HG03039 (cell line): ENCODE data around the gene ANKRD52.

Experiments used
- ATAC-seq: cut with Tn5 transposase; IDR thresholded peaks from one replicate; pipeline ENCODE4 v1.9.1; 2021; ENCODE audit warnings: mild to moderate bottlenecking, moderate library complexity; ENCODE audit not compliant: unreplicated experiment

The ANKRD52 gene

DNA sequence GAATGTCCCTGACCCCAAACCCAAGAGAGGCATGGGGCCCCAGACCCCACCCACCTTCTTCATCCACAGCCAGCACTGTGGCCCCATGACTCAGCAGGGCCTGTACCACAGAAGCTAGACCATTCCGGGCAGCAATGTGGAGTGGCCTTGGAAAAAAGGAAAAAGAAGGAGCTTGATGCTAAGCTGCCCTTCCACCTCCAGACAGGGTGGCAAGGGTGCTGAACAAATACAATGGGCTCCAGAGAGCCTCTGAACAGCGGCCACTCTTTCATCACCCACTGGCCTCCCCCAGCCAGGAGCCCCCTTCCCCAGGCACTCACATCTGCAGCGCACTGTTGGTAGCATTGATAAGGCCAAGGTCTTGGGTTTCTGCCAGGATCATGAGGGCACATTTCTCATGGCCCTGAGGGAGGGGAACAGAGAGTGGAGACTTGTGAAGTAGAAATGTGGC is 14.4 kb downstream of the ANKRD52 start:
- no peak for ATAC-seq

DNA sequence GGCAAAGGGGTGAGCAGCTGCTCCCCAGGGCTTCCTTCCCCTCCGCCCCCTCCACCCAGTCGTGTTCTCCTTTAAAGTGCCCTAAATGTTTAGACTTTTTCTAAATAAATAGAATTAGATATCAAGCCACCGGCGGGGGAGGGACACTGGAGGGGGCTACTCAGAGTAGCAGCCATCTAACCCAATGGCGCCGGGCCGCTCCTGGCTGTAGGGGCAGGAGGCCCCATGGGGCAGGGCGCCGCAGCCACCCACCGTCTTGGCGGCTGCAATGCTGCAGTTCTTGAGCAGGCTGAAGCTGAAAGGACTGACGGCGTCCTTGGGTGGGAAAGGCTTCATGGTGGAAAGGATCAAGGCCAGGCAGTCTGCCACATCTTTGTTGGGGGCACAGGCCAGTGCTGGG is 15.2 kb downstream of the ANKRD52 start:
- no peak for ATAC-seq

DNA sequence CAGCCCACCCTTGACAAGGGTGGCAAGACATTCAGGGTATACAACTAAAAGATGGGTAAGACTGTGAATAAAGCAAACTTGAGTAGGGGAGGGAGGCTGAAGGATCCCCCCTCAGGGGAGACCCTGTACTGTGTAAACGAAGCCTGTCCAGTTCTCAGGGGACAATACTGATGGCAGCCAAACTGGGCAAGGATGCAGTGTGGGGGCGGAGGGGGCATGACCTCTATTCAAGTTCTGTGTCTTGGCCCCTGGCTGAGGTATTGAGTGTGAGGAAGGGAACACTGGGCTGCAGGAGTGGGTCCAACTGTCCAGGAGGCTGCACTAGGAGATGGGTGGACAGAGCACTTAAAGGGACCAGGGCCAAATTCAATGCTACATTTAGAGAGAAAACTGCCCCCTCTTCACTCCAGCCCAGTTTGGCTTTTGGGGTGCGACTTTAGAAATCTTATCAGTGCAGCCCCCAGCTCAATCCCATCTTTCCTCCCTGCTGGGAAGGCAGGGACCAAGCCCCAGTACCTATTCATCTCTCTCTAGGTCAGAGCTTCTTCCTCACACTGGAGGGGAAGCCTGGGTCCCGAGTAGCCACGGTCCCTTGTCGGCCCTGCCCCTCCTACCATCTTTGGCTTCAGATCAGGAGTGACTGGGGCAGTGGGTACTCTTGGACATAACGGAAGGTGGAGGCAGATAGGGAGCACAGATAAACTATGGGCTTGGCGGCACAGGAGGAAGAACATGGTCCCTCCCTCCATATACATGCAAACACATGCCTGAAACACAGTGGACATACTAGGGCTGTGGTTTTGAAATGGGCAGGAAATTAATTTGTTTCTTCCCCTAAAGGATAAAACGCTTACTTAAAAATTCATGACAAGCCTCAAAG is 16.5 kb downstream of the ANKRD52 start:
- ATAC-seq: no peak

DNA sequence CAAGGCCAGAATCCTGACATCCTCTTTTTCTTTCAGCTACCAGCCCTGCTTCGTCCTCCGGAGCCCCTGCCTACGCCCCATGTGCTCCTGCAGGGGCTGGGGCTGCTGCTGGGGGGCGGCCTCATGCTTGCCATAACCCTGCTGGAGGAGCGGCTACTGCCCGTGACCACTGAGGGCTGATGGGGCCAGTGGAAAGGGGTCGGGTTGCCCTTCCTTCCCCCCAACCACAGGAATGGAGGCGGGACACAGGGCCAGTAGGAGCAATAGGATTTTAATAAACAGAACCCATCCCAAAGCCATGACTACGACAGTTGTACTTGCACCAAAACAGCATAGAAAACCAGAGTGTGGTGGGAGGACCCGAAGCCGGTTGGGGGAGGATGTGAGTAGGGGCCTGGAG is 20.6 kb downstream of the ANKRD52 start:
- no peak for ATAC-seq

DNA sequence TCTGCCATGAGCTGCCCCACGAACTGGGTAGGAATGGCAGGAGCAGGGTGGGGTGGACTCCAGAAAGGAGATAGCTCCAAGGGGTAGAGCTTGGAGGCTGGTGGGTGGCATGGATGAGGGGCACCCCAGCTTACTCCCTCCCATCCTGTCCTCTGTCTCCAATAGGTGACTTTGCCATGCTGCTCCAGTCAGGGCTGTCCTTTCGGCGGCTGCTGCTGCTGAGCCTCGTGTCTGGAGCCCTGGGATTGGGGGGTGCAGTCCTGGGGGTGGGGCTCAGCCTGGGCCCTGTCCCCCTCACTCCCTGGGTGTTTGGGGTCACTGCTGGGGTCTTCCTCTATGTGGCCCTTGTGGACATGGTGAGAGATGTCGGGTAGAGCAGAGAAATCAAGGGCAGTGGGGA is 21.2 kb downstream of the ANKRD52 start:
- no peak for ATAC-seq

DNA sequence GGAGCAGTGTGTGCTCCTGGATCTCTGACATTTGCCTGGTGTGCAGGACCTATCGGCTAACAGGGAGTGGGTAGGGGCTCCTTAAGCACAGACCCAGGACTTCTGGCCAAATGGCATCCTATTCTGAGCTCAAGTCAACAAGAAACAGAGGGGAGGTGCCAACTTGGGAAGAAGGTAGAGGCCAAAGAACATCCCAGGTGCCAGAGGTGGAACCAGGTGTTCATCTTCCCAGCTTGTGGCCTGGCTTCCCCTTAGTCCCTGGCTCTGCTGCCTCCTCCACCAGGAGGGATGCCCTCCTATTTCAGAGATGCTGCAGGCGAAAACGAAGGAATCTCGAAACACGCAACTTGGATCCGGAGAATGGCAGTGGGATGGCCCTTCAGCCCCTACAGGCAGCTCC is 22.1 kb downstream of the ANKRD52 start:
- ATAC-seq: no peak

DNA sequence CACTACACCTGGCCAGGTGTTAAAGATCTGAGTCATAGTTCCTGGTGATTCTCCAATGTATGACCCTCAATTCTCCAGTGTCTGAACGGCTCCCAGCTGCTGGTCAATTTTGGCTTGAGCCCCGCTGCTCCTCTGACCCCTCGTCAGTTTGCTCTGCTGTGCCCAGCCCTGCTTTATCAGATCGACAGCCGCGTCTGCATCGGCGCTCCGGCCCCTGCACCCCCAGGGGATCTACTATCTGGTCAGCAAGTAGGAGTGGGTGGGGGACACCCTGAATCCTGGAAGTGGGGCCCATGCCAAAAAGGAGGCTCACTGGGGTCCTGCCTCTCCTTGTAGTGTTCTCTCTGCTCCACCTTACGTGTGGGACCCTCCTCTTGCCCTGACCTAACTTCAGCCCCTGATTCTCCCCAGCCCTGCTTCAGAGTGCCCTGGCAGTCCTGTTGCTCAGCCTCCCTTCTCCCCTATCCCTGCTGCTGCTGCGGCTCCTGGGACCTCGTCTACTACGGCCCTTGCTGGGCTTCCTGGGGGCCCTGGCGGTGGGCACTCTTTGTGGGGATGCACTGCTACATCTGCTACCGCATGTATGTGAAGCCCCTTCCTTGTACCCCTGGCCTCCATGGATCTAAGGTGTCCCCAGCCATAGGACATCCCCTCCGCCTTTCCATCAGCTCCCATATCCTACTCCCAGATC is 23.3 kb downstream of the ANKRD52 start:
- no peak for ATAC-seq

DNA sequence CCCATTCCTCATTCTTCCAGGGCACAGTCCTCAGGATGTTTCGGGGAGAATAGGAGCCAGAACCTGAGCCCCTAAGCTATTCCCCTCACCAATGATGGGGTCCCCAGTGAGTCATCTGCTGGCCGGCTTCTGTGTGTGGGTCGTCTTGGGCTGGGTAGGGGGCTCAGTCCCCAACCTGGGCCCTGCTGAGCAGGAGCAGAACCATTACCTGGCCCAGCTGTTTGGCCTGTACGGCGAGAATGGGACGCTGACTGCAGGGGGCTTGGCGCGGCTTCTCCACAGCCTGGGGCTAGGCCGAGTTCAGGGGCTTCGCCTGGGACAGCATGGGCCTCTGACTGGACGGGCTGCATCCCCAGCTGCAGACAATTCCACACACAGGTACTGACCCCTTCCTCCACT is 27.0 kb downstream of the ANKRD52 start:
- no peak for ATAC-seq

DNA sequence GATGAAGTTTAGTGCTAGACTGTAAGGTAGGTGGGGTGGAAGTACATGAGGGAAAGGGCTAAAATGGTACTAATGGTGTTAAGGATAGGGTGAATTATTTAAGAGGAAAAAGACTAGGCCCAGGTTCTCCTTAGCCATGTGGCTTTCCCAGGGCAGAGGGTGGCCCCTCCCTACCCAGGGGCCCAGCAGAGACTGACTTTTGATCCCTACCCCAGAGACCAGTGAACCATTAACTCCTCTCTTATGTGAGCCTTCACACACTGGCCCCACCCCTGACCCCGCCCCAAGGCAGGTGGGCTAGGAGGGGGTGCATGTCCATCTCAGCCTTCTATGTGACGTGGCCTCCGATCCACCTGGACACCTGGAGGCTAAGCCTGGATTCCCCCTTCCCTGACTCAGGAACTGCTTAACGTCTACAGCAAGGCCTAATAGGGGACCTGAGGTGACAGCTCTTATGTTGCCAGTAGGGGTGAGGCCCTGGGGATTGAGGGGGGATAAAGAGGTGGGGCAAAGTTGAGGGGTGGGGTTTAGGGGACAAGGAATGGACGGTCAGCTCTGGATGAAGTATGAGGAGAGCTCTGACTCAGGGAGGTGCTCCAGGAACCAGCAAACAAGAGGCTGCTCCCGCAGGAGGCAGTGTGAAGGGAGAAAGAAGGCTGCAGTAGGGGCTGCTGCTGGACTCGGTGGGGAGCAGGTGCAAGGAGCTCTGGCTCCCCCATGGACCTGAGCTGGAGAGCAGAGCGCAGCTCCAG is 27.6 kb downstream of the ANKRD52 start:
- ATAC-seq: no peak

DNA sequence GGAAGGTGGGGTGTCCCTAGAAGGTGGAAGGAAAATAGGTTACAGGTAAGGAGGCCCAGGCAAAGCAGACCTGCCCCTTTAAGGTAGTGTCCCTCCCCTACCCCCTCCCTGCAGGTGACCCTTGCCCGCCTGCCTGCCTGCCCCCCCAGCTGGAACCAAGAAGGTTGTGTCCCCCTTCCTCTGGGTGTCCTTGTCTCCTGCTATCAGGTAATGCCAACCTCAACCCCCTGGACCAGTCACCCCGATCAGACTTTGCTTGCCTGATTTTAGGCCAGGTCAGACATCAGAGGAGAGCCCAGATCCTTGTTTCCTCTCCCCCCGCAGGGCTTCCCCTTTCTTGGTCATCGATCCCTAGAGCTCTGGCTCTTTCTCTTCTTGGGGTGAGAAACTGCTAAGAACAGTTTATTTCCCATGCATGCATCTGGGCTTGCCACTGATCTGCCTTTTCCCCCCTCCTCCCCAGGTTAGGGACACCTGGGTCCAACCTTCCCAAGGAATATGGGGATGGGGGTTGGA is 28.2 kb downstream of the ANKRD52 start, which contains the start of gene SLC39A5:
Gene SLC39A5 (plus strand): TSS at position 136 of the 516 bp plus-strand sequence. CDS start 1,224 bp downstream, outside the sequence.
- no peak for ATAC-seq

DNA sequence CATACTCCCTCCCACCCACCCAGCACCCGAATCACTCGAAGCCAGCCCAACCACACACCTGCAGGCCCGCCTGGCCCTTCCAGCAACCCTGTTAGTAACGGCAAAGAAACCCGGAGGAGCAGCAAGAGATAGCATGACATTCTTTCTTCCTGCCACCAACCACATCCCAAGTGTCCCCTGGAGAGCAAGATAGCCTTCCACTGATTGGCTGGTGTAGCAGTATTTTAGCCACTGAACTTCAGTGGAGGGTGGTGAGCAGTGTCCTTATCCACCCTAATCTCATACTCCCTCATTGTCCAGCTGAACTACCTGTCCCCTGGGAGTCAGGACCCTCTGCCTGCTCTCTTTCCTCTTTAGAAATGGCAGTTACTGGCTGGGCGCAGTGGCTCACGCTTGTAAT is 29.1 kb downstream of the ANKRD52 start:
- ATAC-seq: no peak

DNA sequence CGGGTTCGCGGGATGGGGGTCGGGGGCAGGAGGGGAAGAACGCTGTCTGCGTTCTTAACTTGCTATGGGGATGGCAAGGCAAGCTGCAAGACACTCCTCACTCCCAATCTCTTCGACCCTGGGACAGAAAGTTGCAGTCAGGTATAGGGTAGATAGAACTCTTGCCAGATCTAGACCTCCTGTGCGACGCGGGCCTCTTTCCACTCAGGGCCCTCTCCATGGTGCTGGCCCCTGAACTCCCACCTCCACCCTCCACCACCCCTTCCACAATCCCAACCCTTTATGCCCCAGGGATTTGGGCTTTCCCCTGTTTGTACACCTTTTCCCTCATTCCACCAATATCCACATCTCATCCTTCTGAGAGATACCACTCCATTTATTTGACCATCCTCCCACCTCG is 33.2 kb downstream of the ANKRD52 start:
- ATAC-seq: no peak

DNA sequence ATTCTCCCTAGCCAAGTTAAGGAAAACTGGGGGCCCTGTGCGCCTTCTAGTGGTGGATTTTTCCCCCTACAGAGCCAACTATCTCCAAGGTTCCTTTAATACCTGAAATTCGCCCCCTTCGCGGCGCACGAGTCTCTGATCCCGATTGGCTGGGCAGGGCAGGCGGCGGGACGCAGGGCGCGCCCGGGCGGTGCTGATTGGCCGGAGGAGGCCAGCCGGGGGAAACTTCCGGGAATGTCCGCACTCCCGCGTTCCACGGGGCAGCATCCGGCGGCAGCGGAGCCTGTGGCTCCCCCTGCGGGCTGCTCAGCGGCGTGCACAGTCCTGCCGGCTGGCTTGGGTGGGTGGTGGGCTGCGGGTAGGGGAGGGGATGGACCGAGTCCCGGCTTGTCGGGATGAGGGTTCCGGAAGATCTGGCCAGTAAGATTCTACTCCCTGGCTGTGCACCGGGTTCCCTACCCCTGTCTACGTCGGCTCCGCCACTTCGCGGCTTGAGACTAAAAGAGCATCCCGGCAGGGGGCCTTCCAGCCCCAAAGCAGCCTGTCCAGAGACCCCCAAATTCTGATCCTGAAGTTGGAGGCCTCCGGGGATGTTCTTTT is 34.0 kb downstream of the ANKRD52 start, which contains the start of gene NABP2:
Gene NABP2 (plus strand): TSS at position 241 of the 600 bp plus-strand sequence. CDS start 515 bp downstream, outside the sequence.
- peak; percentile 77 for ATAC-seq

DNA sequence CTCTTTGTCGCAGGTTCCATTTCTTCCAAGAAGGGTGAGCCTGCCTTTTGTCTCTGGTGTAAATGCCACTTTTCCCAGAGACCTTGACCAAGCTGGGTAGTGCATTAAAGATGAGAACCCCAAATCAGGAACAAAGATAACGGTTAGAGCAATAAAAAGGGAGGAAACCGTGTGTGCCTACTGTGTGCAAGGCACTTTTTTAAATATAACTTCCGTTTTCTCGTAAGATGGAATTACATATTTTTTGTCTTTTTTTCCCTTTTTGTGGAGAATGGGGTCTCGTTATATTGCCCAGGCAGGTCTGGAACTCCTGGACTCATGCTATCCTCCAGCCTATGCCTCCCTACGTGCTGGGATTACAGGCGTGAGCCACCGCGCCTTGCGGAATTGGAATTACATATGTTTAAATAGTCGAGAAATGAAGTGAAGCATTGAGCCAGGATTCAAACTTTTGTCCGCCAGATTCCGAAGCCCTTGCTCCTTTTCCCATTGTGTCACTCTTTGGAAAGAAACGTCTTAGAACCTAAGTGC is 34.5 kb downstream of the ANKRD52 start:
- ATAC-seq: no peak

DNA sequence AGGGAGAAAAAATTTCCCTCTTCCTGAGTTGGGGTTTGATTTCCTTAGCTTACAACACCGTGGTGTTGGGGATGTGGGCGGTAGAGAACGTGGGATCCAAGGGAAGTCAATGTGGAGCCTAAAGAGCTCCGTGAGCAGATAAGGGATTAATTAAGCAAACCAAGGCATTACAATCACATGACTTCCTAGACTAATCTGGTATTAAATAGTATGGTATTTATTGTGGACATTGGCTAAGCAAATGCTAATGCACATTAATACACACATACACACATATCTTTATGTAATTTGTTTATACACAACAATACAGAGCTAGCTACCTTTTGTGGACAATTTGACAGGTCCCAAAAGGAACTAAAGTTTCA is 35.7 kb downstream of the ANKRD52 start:
- no peak for ATAC-seq

DNA sequence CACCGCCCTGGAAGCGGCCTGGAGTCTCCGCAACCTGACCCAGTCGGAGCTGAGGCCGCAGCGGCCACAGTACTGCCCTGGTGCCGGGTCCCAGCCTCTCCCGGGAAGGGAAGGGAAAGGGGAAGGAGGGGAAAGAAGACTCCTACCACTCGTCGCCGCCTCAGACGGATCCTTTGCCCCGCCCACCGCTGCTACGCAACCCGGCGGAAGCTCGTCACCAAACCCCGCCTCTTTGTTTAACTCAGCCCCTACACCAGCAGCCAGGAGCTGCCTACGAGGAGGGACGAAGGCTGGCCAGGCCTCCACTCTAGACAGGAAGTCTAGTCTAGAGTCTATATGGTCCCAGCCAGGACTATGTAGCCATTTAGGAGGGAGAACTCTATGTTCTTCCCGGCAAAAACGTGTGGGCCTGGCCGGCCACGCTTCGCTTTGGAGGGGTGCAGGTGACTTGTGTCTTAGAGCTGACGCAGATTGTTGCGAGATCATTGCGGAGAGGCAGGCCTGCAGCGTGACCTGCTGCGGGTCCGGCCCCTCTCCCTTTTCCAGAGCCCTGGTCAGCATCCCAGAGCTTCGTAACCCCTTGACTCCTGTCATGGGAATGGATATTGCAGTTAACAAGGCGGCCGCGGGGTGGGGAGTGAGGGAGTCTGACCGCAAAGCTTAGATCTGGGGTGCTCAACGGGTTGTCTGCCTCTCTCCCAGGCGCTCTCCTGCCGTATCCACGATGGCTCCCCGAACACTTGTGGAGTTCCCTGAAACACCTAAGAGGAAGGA is 36.2 kb downstream of the ANKRD52 start, which contains the start of gene RNF41:
Gene RNF41 (minus strand): TSS at position 166 of the 774 bp plus-strand sequence. CDS start 7,875 bp downstream, outside the sequence.
- peak; percentile 70 for ATAC-seq

DNA sequence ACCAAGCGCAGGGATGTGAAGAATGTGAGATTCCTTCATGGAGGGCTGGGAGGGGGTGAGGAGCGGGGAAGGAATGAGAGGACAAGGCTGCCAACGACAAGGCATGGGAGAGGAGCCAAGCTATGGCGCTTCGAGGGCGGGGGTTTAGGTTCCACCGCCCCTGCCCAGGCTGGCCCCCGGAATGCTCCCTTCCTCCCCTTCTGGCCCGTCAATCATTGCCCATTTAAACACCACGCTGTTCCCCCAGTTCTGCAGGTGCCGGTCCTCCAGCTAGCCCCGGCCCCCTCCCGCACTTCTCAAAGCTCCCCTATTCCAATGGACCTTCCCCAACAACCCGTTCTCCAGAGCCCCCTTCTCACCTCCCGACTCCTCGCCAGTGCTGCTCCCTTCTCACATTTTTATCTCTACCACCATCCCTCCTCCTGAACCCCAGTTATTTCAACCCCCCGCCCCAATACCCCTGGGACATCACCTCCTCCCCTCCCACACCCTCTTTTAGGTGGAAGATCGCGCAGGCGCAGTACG is 36.9 kb downstream of the ANKRD52 start:
- no peak for ATAC-seq

DNA sequence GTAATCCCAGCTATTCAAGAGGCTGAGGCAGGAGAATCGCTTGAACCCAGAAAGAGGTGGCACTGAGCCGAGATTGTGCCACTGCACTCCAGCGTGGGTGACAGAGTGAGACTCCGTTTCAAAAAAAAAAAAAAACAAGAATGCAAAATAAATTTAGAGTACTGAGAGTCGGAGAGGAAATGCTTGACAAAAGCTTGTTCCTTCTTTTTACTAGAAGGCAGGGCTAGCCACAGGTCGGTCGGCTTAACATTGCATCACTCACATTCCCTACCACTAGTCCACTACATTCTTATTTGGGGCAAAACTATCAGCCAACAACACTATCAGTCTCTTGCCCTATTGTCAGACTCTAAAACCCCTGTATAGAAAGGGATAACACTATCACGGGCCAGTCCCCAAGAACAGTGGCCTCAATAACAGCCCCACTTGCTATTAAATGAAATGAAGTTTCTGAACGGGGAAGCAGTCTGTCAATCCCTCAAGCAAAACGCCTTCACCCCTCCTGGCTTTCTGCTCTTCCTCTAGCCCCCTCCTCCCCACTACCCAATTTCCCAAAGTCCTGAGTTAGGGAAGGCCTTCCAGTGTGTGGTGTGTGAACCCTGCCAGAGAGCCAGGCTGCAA is 37.5 kb downstream of the ANKRD52 start:
- no peak for ATAC-seq

DNA sequence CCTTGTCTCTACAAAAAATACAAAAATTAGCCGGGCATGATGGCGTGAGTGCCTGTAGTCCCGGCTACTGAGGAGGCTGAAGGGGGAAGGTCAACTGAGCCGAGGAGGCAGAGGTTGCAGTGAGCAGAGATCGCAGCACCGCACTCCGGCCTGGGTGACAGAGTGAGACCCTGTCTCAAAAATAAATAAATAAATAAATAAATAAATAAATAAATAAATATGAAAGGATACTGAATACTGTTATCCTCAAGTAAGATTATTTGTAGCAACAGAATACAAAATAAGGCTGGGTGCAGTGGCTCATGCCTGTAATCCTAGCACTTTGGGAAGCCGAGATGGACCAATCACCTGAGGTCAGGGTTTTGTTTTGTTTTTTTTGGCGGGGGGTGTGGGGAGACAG is 38.3 kb downstream of the ANKRD52 start:
- no peak for ATAC-seq
